HG02852 (cell line): ENCODE data around the gene MUC20.
"Not testable (repeated sequence)": the region's sequence is repeated elsewhere in the genome, so short reads cannot be mapped to it uniquely, and the experiment has no call there.

Source experiments
- ATAC-seq: cut with Tn5 transposase; IDR thresholded peaks from one replicate; pipeline ENCODE4 v1.9.1; 2021; ENCODE audit warnings: mild to moderate bottlenecking, moderate library complexity; ENCODE audit not compliant: unreplicated experiment

Gene MUC20

DNA sequence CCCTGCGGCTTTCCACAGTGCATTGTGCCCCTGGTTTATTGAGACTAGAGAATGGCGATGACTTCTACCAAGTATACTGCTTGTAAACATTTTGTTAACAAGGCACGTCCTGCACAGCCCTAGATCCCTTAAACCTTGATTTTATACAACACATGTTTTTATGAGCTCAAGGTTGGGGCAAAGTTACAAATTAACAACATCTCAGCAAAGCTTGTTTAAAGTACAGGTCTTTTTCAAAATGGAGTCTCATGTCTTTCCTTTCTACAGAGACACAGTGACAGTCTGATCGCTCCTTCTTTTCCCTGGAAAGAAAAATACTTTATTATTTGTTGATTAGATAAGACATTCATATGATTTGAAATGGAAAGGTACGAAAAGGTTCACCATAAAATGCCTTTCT lies 8.0 kb downstream of the MUC20 start:
- ATAC-seq, result not testable (repeated sequence)

- no peak for ATAC-seq
Observed at GRCh38 chr3:195729476-195730251, 8.9 kb downstream of the MUC20 start.

DNA sequence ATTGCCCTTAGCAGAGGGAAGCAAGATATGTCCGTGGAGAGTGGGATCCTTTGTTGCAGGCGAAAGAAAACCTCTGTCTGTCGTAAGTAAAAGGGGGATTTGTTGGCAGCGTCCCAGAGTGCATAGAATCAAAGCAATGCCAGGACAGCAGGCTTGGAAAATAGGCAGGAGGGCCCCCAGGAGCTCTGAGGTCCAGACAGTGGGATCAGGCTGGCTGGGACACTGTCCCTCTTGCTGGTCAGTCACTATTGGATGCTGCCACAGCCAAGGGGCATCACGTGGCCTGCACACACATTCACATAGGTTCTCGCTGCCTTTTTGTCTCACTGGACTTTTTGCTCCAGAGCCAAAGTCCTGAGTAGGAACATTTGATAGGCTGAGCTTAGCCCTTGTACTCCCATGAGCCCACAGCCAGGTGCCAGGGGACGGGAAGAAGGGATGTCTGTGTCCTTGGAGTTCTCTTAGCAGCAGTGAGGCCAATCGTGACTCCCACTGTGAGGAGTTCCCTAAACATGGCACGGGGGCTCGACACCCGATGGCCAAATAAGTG lies 10.7 kb downstream of the MUC20 start:
- ATAC-seq, result no peak

- ATAC-seq, result no peak
Observed at GRCh38 chr3:195732940-195733339, 12.2 kb downstream of the MUC20 start.

DNA sequence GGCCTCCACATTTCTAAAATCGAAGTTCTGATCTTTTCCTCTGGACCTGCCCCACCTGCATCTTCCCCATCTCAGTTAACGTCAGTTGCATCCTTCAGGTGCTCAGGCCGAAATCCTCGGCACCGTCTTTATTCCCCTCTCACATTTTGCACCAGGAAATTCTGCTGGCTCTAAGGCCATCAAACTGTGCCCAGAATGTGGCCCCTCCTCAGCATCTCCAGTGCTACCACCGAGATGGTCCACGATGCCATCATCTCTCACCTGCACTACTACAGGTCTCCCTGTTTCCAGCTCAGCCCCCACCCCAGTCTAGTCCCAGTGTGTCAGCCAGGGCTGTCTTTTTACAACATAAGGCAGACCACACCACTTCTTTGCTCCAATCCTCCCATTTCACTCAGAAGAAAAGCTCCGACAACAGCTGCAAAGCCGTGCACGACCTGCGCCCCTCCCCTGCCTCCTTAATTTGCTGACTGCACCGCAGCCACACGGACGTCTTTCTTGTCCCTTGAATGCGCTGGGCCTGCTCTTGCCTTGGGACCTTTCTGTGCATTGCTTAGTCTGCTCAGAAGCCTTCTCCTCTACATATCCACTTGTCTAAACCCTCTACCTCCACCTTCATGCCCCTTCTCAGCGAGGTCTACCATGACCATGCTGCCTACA lies 14.4 kb downstream of the MUC20 start:
- ATAC-seq, result no peak

GRCh38 chr3:195736866-195737490 lies 16.2 kb downstream of the MUC20 start:
- ATAC-seq, result no peak

- ATAC-seq, result not testable (repeated sequence)
Observed at GRCh38 chr3:195737782-195738181, 17.0 kb downstream of the MUC20 start.

- ATAC-seq, result no peak
Observed at GRCh38 chr3:195738274-195739044, 17.7 kb downstream of the MUC20 start.

GRCh38 chr3:195739561-195740111 lies 18.9 kb downstream of the MUC20 start:
- no peak for ATAC-seq

- ATAC-seq, result no peak
Observed at GRCh38 chr3:195744437-195744836, 23.7 kb downstream of the MUC20 start.

GRCh38 chr3:195746346-195746745 lies 25.6 kb downstream of the MUC20 start:
- no peak for ATAC-seq

- ATAC-seq, result no peak
Observed at GRCh38 chr3:195746751-195747150, 26.0 kb downstream of the MUC20 start.

GRCh38 chr3:195748661-195749060 lies 27.9 kb downstream of the MUC20 start:
- ATAC-seq, result no peak

GRCh38 chr3:195749101-195749500 lies 28.3 kb downstream of the MUC20 start:
- ATAC-seq, result not testable (repeated sequence)

DNA sequence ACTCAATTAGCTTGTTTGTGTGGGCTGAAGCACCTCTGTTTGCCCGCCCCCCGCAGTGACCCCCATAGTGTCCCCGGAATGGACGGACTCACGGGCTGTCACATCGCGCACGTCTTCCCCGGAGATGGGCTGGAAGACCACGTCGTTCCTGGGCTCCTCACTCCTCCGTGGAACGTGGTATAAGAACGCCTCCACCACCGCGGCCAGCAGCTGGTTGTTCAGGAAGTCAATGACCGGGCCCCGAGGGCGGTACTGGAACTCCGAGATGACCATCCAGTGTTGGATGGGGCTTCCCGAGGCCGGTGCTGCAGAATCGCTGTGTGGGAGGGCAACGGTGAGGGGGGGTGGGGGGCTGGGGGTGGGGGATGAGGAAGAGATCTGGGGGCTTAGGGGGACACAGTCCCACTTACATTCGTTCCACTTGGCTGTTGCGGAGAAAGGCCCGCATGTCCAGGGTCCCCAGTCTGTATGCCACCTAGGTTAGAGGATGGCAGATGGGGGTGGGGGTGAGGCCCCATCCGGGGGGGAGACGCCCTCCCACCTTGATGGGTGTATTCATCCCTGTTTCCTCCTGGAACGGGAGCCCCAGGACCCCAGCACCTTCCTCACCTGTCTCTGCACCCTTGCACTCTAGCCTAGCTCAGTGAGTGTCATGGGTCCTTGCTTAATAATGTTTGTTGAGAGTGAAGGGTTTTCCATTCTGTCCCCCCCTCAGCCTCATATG lies 30.2 kb downstream of the MUC20 start:
- ATAC-seq, result no peak

DNA sequence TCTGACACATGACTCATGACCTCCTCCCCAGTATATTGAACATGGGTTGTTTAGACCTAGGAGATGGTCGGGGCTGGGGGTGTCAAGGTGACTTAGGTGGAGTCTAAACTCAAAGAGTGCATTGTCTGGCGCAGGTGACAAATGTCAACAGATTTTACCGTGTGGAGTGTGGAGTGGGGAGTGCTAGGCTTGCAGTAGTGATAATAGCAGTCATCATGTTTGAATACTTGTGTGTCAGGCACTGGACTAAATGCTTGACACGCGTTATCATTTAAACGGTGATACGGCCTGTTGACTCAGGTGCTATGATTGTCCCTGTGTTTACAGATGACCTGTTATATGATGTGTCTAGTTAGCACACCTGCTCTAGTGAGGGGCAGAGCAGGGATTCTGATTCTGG lies 30.8 kb downstream of the MUC20 start:
- no peak for ATAC-seq

GRCh38 chr3:195752066-195752465 lies 31.3 kb downstream of the MUC20 start:
- ATAC-seq, result no peak

DNA sequence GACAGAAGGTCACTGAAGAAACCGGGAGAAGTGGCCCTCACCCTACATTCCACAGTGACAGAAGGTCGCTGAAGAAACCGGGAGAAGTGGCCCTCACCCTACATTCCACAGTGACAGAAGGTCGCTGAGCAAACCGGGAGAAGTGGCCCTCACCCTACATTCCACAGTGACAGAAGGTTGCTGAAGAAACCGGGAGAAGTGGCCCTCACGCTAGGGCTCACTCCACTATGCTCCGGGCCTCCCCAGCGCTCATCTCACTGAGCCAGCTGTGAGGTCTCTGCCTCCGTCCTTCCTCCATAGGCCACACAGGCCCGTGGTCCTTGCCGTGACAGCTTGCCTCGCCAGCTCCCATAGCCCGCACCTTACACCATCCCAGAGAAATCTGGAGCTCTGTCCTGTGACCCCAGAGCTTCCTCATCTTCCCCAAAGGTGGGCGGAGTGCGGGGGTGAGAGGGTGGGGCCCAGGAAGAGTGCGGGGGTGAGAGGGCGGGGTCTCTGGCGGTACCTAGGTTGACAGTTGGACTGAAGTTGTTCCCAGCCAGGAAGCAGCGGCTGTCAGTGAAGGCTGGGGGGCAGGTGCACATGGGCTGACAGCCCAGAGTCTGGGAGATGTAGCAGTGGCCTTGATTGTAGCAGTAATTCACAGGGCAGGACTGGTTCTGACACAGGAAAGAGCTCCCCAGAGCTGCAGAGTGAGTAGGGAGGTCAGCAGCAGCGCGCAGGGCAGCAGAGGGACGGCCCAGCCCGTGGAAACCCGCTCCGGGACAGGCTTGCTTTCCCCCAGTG lies 32.0 kb downstream of the MUC20 start:
- ATAC-seq, result no peak

DNA sequence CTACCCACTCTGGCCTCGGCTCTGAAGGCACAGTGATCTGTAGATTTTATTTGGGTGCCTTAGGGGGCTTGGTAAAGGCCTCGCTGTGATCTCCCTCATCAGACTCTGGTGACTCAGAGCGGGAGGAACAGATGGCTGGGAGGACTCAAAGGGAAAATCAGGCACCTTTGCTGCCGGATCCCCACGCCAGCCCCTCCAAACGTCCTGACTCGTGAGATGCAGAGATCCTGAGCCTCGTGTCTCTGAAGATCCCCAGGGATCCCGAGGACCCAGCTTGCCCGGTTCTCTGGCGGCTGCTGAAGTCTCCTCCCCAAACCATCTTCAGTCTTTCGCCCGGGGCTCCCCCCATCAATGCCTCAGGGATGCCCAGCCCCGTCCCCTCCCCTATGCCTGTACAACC lies 32.8 kb downstream of the MUC20 start:
- no peak for ATAC-seq
